Endothelial cell of umbilical vein (primary cell): Measurements from ENCODE around the gene IQGAP1. TPM values are rescaled to one million over a fixed set of nuclear protein-coding genes. Genes with fewer than 3 reads are reported as not detected.

Experiments
- BruUV-seq: library from RNA; stranded (reverse); fragments of 400-500 nt; replicated peaks from 2 replicates; lab custom pipeline; 2021; lab: Mats Ljungman, UMichigan
- CTCF ChIA-PET: fragments of 300-600, 350-600 bp; sonication (Branson Sonifier 250); formaldehyde crosslinking; loops from one replicate; lab custom pipeline; 2021; ENCODE audit warnings: antibody characterized with exemption, inconsistent platforms; lab: Charles Lee
- POLR2A ChIA-PET: fragments of 300-600, 350-600 bp; sonication (Branson Sonifier 250); formaldehyde crosslinking; loops from one replicate; lab custom pipeline; 2021; ENCODE audit warnings: antibody characterized with exemption, inconsistent platforms; lab: Charles Lee
- DNase-seq: peaks from one replicate; pipeline ENCODE4 v3.0.0-alpha.2; 2011; ENCODE audit warnings: low read depth, low spot score
- FAIRE-seq: peaks from 2 replicates; lab custom pipeline; 2011; peaks lifted over from hg19 to GRCh38; lab: Jason Lieb, UNC
- H2AFZ ChIP-seq: 2 replicates; pipeline ENCODE4 v1.6.0; 2012; ENCODE audit warnings: low read depth, low read length, control low read depth, inconsistent platforms
- H3K27ac ChIP-seq: 2 replicates; pipeline ENCODE4 v1.5.1; 2011; ENCODE audit warnings: low read depth, mild to moderate bottlenecking, control low read depth, low read length, moderate library complexity; ENCODE audit not compliant: insufficient read depth
- H3K27me3 ChIP-seq, 2 experiments: 2 replicates each; pipeline versions ENCODE4 v1.6.0 to v1.6.1; 2011; ENCODE audit warnings: low read length in 2 of 2, mixed read lengths in 1 of 2; ENCODE audit not compliant: control insufficient read depth in 2 of 2, insufficient read depth in 2 of 2
- H3K36me3 ChIP-seq, 2 experiments: 2 replicates in 1 of 2; 3 replicates in 1 of 2; pipeline ENCODE4 v1.5.1; 2011; ENCODE audit warnings: low read length in 2 of 2, mild to moderate bottlenecking in 1 of 2, moderate library complexity in 1 of 2; ENCODE audit not compliant: control insufficient read depth in 2 of 2, insufficient read depth in 2 of 2; ENCODE audit errors: extremely low read depth in 1 of 2
- H3K4me1 ChIP-seq: 3 replicates; pipeline ENCODE4 v1.5.1; 2011; ENCODE audit warnings: mild to moderate bottlenecking, low read length; ENCODE audit not compliant: control insufficient read depth, insufficient read depth; ENCODE audit errors: extremely low read depth
- H3K4me2 ChIP-seq: 2 replicates; pipeline ENCODE4 v1.6.1; 2011; ENCODE audit warnings: low read length, control low read depth, mixed read lengths; ENCODE audit not compliant: insufficient read depth
- H3K4me3 ChIP-seq, 3 experiments: fragments of 200-600 bp in 1 of 3; sonication (generic), shearing (Covaris generic) in 1 of 3; replicated peaks in 1 of 3; 2 replicates each; pipeline ENCODE4 v1.5.1; 2011 to 2016; ENCODE audit warnings: control low read depth in 3 of 3, low read length in 3 of 3, mild to moderate bottlenecking in 2 of 3, inconsistent platforms in 1 of 3, low read depth in 1 of 3, moderate library complexity in 1 of 3; ENCODE audit not compliant: insufficient read depth in 1 of 3
- H3K79me2 ChIP-seq: 2 replicates; pipeline ENCODE4 v1.6.0; 2012; ENCODE audit warnings: low read length, inconsistent platforms; ENCODE audit not compliant: control insufficient read depth, insufficient read depth
- H3K9ac ChIP-seq: replicated peaks from 2 replicates; pipeline ENCODE3; 2011; ENCODE audit warnings: low read length, control low read depth; ENCODE audit not compliant: insufficient read depth; ENCODE audit errors: extremely low read depth
- H3K9me1 ChIP-seq: replicated peaks from 3 replicates; pipeline ENCODE4 v1.6.0; 2011; ENCODE audit warnings: mild to moderate bottlenecking, low read length; ENCODE audit not compliant: control insufficient read depth, insufficient read depth; ENCODE audit errors: extremely low read depth
- H3K9me3 ChIP-seq: replicated peaks from 2 replicates; pipeline ENCODE4 v1.5.1; 2012; ENCODE audit warnings: low read length, inconsistent platforms; ENCODE audit not compliant: control insufficient read depth, insufficient read depth
- H4K20me1 ChIP-seq: replicated peaks from 2 replicates; pipeline ENCODE3; 2011; ENCODE audit warnings: mild to moderate bottlenecking, low read length; ENCODE audit not compliant: control insufficient read depth, insufficient read depth; ENCODE audit errors: extremely low read depth
- EZH2 ChIP-seq: IDR thresholded peaks from 2 replicates; pipeline ENCODE4 v1.6.1; 2012; ENCODE audit warnings: borderline replicate concordance, low read depth, mild to moderate bottlenecking, moderate library complexity, low read length, inconsistent platforms; ENCODE audit not compliant: severe bottlenecking
- FOS ChIP-seq: IDR thresholded peaks from 2 replicates; pipeline ENCODE4 v1.6.1; 2011; ENCODE audit warnings: mild to moderate bottlenecking, low read length, moderate library complexity, borderline replicate concordance; ENCODE audit not compliant: insufficient read depth
- GATA2 ChIP-seq: IDR thresholded peaks from 2 replicates; pipeline ENCODE4 v1.7.0; 2011; ENCODE audit warnings: low read depth, mild to moderate bottlenecking, moderate library complexity, mixed read lengths, low read length; ENCODE audit not compliant: insufficient read length, insufficient read depth
- JUN ChIP-seq: IDR thresholded peaks from 2 replicates; pipeline ENCODE4 v1.6.1; 2011; ENCODE audit warnings: borderline replicate concordance, low read depth; ENCODE audit not compliant: insufficient read length, insufficient read depth
- MYC ChIP-seq: IDR thresholded peaks from one replicate; pipeline ENCODE4 v1.6.1; 2011; ENCODE audit warnings: mild to moderate bottlenecking, low read depth, low read length
- POLR2AphosphoS5 ChIP-seq: IDR thresholded peaks from 2 replicates; pipeline ENCODE4 v1.6.1; 2012; ENCODE audit warnings: low read depth, mild to moderate bottlenecking, control low read depth, low read length, moderate library complexity; ENCODE audit not compliant: insufficient read depth
- dilution Hi-C: fragments of 300-500 bp; cut with MboI; formaldehyde crosslinking; loops from one replicate; pipeline ENCODE4 v1.15.0; 2019; ENCODE audit warnings: low sequenced_read_pairs; ENCODE audit not compliant: extremely low pct_ligation_motif_present
- intact Hi-C: fragments of 100-400 bp; cut with micrococcal nuclease; formaldehyde crosslinking; loops from one replicate; pipeline ENCODE4 v1.10.0; 2022
- polyA plus RNA-seq, 4 experiments: library from polyadenylated mRNA; depleted of rRNA in 3 of 4; stranded (reverse) in 3 of 4; unstranded in 1 of 4; fragments of >200 nt; gene quantifications; 2 replicates each; pipeline versions ENCODE4 v1.2.1 to v1.2.3, GENCODE V29; 2011 to 2012; ENCODE audit warnings: missing spikeins in 1 of 4
- total RNA-seq: library from RNA; stranded (reverse); gene quantifications from 2 replicates; pipeline ENCODE4 v1.2.3, GENCODE V29; 2021
- TF ChIP-seq, protein P1 (sequence below), 2 donors: IDR thresholded peaks; 1 replicate in 1 of 2; 2 replicates in 1 of 2; pipeline ENCODE4 v1.5.1; 2011; ENCODE audit warnings: low read length in 2 of 2, mild to moderate bottlenecking in 2 of 2, moderate library complexity in 2 of 2, control low read depth in 1 of 2, inconsistent platforms in 1 of 2, low read depth in 1 of 2; ENCODE audit not compliant: insufficient read depth in 1 of 2; ENCODE audit errors: extremely low read depth in 1 of 2
- TF ChIP-seq, protein P2 (sequence below): IDR thresholded peaks from 2 replicates; pipeline ENCODE4 v1.6.1; 2011; ENCODE audit not compliant: insufficient read depth, insufficient read length

IQGAP1 gene
- total and polyA plus RNA-seq, 2 donors (not counting 3 experiments of a cell fraction or from before 2014, with no cell fraction given): 82.2 to 258 TPM

DNA sequence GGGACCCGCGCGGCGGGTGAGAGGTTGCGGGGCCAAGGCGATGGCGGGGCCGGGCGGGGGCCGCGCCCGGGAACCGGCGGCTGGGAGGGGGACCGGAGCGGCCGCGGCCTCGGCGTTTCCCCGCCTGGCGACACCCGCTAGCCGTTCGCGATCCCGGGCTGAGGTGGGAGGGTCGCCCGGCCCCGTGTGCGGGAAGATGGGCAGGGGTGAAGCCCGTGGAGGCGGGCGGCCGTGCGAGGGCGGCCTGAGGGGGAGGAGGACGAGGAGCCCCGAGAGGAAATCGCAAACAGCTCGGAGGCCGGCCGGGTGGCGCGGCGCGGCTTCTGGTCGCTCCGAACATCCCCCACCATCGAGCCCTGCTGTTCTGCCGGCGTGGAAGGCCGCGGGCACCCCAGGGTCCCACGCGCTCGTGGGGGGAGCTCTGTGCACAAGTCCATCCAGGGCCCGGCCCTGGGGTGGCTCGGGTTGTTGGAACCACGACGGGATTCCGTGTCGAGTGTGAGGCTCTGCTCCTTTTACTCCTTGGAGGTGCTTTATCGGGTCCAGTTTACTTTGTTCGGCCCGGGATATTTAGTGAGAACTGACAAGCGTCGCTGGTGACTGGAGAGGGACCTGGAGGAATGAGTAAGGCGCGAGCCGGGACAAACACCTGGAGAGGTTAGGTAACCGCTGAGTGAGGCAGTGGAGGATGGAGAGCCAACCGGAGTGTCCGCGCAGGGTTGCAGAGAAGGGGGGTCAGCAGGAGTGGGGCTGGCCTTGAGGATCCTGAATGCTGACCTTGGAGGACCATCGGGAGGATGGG is 142.4 kb downstream of the IQGAP1 start:
- peak; percentile 51 for DNase-seq
- no TSS peak for BruUV-seq
- H3K79me2 ChIP-seq: peaks cover 43% of the 10 kb centered on the region

DNA sequence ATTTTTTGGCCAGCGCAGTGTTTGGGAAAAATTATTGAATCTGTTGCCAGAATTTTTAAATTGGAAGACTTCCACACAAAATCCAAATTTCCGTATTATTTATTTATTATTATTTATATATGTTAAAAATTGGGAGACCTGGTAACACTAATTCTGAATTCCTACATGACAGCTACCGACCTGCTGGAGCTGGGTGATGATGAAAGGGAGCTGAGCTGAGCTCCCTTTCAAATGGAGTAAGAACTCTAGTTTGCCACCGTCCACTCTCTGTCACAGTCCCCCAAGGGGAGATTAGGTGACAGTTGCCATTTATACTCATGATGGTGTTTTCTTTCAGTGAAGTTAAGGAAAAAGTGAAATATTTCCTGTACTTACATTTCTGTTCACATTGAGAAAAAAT is 143.1 kb downstream of the IQGAP1 start:
- Histone ChIP-seq H3K4me1 (peaks cover 9% of the 10 kb centered on the region), H2AFZ (no peak overlapping the region), H3K9ac (peak overlapping the region; percentile 73), H3K9me3 (no peaks in the 10 kb centered on the region), H3K36me3 (no peaks in the 10 kb centered on the region), H4K20me1 (peaks cover 2% of the 10 kb centered on the region), H3K27ac (no peak overlapping the region), H3K27me3 (no peaks in the 10 kb centered on the region), H3K4me3 (peak overlapping the region in 2 of 3 experiments; percentile 65 to 81), H3K9me1 (no peaks in the 10 kb centered on the region), H3K79me2 (peaks cover 48% of the 10 kb centered on the region), H3K4me2 (peak overlapping the region; percentile 69)
- DNase-seq: no peak
- CTCF ChIA-PET: interaction anchor here (0.7 to 2.5 kb wide), 7 partner anchors 8 to 354 kb away, joined by 3 to 13 read pairs (median 3); no protein-coding TSS in a partner anchor
- TF ChIP-seq, protein P1, sequence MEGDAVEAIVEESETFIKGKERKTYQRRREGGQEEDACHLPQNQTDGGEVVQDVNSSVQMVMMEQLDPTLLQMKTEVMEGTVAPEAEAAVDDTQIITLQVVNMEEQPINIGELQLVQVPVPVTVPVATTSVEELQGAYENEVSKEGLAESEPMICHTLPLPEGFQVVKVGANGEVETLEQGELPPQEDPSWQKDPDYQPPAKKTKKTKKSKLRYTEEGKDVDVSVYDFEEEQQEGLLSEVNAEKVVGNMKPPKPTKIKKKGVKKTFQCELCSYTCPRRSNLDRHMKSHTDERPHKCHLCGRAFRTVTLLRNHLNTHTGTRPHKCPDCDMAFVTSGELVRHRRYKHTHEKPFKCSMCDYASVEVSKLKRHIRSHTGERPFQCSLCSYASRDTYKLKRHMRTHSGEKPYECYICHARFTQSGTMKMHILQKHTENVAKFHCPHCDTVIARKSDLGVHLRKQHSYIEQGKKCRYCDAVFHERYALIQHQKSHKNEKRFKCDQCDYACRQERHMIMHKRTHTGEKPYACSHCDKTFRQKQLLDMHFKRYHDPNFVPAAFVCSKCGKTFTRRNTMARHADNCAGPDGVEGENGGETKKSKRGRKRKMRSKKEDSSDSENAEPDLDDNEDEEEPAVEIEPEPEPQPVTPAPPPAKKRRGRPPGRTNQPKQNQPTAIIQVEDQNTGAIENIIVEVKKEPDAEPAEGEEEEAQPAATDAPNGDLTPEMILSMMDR (IDR thresholded peaks at IDR 0.05; ENCODE audit: extremely low read depth in 1 of 2, insufficient read depth in 1 of 2, low read depth in 1 of 2, low read length in 2 of 2): no peak
- TF ChIP-seq GATA2: no peak
- TF ChIP-seq FOS: no peak
- no peak for TF ChIP-seq MYC
- TF ChIP-seq, protein P2, sequence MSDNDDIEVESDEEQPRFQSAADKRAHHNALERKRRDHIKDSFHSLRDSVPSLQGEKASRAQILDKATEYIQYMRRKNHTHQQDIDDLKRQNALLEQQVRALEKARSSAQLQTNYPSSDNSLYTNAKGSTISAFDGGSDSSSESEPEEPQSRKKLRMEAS: no peak
- POLR2A ChIA-PET: no interaction called here
- FAIRE-seq: no peak
- intact Hi-C loops: loop anchor here (5.0 to 10.0 kb wide), 2 partner anchors 41 to 354 kb away; partner anchors contain the start of gene FES
- BruUV-seq: no TSS peak
- dilution Hi-C loops: no loop called here

More for the DNA sequence above, 142.4 kb downstream of the IQGAP1 start:
- Histone ChIP-seq H3K4me2 (peak overlapping the region; percentile 69), H3K4me1 (peaks cover 9% of the 10 kb centered on the region), H2AFZ (peak overlapping the region; percentile 69), H3K27me3 (no peaks in the 10 kb centered on the region), H3K9ac (peak overlapping the region; percentile 73), H3K9me1 (no peaks in the 10 kb centered on the region), H4K20me1 (peaks cover 2% of the 10 kb centered on the region), H3K9me3 (no peaks in the 10 kb centered on the region), H3K36me3 (no peaks in the 10 kb centered on the region), H3K4me3 (peak overlapping the region; percentile 46 to 81 (median 65)), H3K27ac (peak overlapping the region; percentile 21)
- TF ChIP-seq EZH2 (no peak), JUN (no peak), POLR2AphosphoS5 (peak; percentile 2)
- TF ChIP-seq, protein P2: no peak
- ChIA-PET POLR2A (no interaction called here), CTCF (interaction anchor here (0.7 to 2.5 kb wide), 8 partner anchors 9 to 355 kb away, joined by 3 to 13 read pairs (median 3); no protein-coding TSS in a partner anchor)
- intact Hi-C loops (loop anchor here (5.0 to 10.0 kb wide), 2 partner anchors 42 to 354 kb away; partner anchors contain the start of gene FES), dilution Hi-C loops (no loop called here)
- FAIRE-seq: peak; percentile 35
